ENCODE measurements around the gene TGFBRAP1.

The TGFBRAP1 gene

GRCh38 chr2:105235388-105236059 lies 94.0 kb downstream of the TGFBRAP1 start:
- peak; percentile 25 for FAIRE-seq

- no peak for FAIRE-seq
Observed at GRCh38 chr2:105231232-105231619, 98.3 kb downstream of the TGFBRAP1 start.

GRCh38 chr2:105224444-105224843 lies 105.1 kb downstream of the TGFBRAP1 start:
- FAIRE-seq = no peak

GRCh38 chr2:105220604-105221003 lies 108.9 kb downstream of the TGFBRAP1 start:
- no peak for FAIRE-seq

- no peak for FAIRE-seq
Observed at GRCh38 chr2:105215586-105216192, 113.8 kb downstream of the TGFBRAP1 start.

Measured in G401.6 (cell line).